Fibroblast of the conjunctiva (primary cell): ENCODE results near the gene SLC28A3.
"Not testable (repeated sequence)": the region's sequence is repeated elsewhere in the genome, so short reads cannot be mapped to it uniquely, and the experiment has no call there.

Experiments used
- DNase-seq: peaks from one replicate; pipeline ENCODE4 v3.0.0-alpha.2; 2010; ENCODE audit warnings: low read depth

Gene SLC28A3

GRCh38 chr9:84340535-84340934, at the start of gene SLC28A3:
TSS of gene SLC28A3 (minus strand) at chr9:84340758. CDS start at chr9:84340633, 125 bp downstream.
- DNase-seq = no peak

- DNase-seq = not testable (repeated sequence)
These were observed 49.7 kb upstream of the SLC28A3 start for GRCh38 chr9:84390254-84390653.

- DNase-seq = no peak
These were observed 47.3 kb upstream of the SLC28A3 start for GRCh38 chr9:84387821-84388220.

GRCh38 chr9:84386753-84387152, 46.2 kb upstream of the SLC28A3 start:
- DNase-seq = no peak

- no peak for DNase-seq
These were observed 45.0 kb upstream of the SLC28A3 start for GRCh38 chr9:84385386-84386040.

GRCh38 chr9:84384617-84385016, 44.1 kb upstream of the SLC28A3 start:
- no peak for DNase-seq

GRCh38 chr9:84383178-84383577, 42.6 kb upstream of the SLC28A3 start:
- DNase-seq = no peak

- no peak for DNase-seq
These were observed 42.2 kb upstream of the SLC28A3 start for GRCh38 chr9:84382720-84383119.

GRCh38 chr9:84381508-84381907, 41.0 kb upstream of the SLC28A3 start:
- no peak for DNase-seq

- no peak for DNase-seq
These were observed 39.2 kb upstream of the SLC28A3 start for GRCh38 chr9:84379740-84380139.

GRCh38 chr9:84375954-84376353, 35.4 kb upstream of the SLC28A3 start:
- no peak for DNase-seq

- DNase-seq = no peak
These were observed 34.0 kb upstream of the SLC28A3 start for GRCh38 chr9:84374516-84374915.

GRCh38 chr9:84374013-84374412, 33.5 kb upstream of the SLC28A3 start:
- DNase-seq = no peak

GRCh38 chr9:84371737-84372136, 31.2 kb upstream of the SLC28A3 start:
- peak; percentile 91 for DNase-seq

- no peak for DNase-seq
These were observed 28.0 kb upstream of the SLC28A3 start for GRCh38 chr9:84368601-84369000.

GRCh38 chr9:84367726-84368125, 27.2 kb upstream of the SLC28A3 start:
- not testable (repeated sequence) for DNase-seq

GRCh38 chr9:84366683-84367082, 26.1 kb upstream of the SLC28A3 start:
- DNase-seq = no peak

GRCh38 chr9:84364894-84365490, 24.4 kb upstream of the SLC28A3 start:
- not testable (repeated sequence) for DNase-seq

- DNase-seq = no peak
These were observed 21.1 kb upstream of the SLC28A3 start for GRCh38 chr9:84361645-84362044.

GRCh38 chr9:84357275-84357674, 16.7 kb upstream of the SLC28A3 start:
- no peak for DNase-seq

- no peak for DNase-seq
These were observed 13.5 kb upstream of the SLC28A3 start for GRCh38 chr9:84354035-84354434.

- DNase-seq = no peak
These were observed 9.1 kb upstream of the SLC28A3 start for GRCh38 chr9:84349671-84350070.

- no peak for DNase-seq
These were observed 2.6 kb upstream of the SLC28A3 start for GRCh38 chr9:84343111-84343521.

GRCh38 chr9:84339962-84340361, 596 bp downstream of the SLC28A3 start:
- no peak for DNase-seq
